Astrocyte (in vitro differentiated cells and primary cell): ENCODE results near the gene PSMD9. TPM values are rescaled to one million over a fixed set of nuclear protein-coding genes. Genes with fewer than 3 reads are reported as not detected.

ENCODE experiments used
- DNase-seq: peaks from one replicate; pipeline ENCODE4 v3.0.0-alpha.2; 2010; ENCODE audit warnings: low read depth
- FAIRE-seq: peaks from 2 replicates; lab custom pipeline; 2011; peaks lifted over from hg19 to GRCh38; lab: Jason Lieb, UNC
- H2AFZ ChIP-seq: 2 replicates; pipeline ENCODE4 v1.6.0; 2012; ENCODE audit warnings: low read depth, low read length, inconsistent platforms
- H3K27ac ChIP-seq: 2 replicates; pipeline ENCODE4 v1.5.1; 2011; ENCODE audit warnings: low read depth, low read length, inconsistent platforms
- H3K27me3 ChIP-seq: 2 replicates; pipeline ENCODE4 v1.6.0; 2011; ENCODE audit warnings: low read length, inconsistent platforms; ENCODE audit not compliant: insufficient read depth
- H3K36me3 ChIP-seq: 2 replicates; pipeline ENCODE4 v1.5.1; 2011; ENCODE audit warnings: low read length, inconsistent platforms; ENCODE audit not compliant: insufficient read depth
- H3K4me1 ChIP-seq: 2 replicates; pipeline ENCODE4 v1.5.1; 2011; ENCODE audit warnings: low read length, inconsistent platforms; ENCODE audit not compliant: insufficient read depth
- H3K4me2 ChIP-seq: 2 replicates; pipeline ENCODE4 v1.6.0; 2012; ENCODE audit warnings: low read length, inconsistent platforms
- H3K4me3 ChIP-seq: 2 replicates; pipeline ENCODE4 v1.5.1; 2011; ENCODE audit warnings: low read depth, mild to moderate bottlenecking, low read length, inconsistent platforms; ENCODE audit not compliant: insufficient read depth
- H3K79me2 ChIP-seq: 2 replicates; pipeline ENCODE4 v1.6.0; 2012; ENCODE audit warnings: mild to moderate bottlenecking, low read length, inconsistent platforms; ENCODE audit not compliant: insufficient read depth
- H3K9ac ChIP-seq: 2 replicates; pipeline ENCODE4 v1.6.0; 2012; ENCODE audit warnings: mild to moderate bottlenecking, low read length, inconsistent platforms
- H3K9me3 ChIP-seq: 2 replicates; pipeline ENCODE4 v1.5.1; 2012; ENCODE audit warnings: low read depth, mild to moderate bottlenecking, low read length, inconsistent platforms; ENCODE audit not compliant: insufficient read depth
- H4K20me1 ChIP-seq: 2 replicates; pipeline ENCODE4 v1.6.0; 2012; ENCODE audit warnings: low read length, inconsistent platforms; ENCODE audit not compliant: insufficient read depth
- H3K27ac Mint-ChIP-seq: one replicate; pipeline ENCODE4 v1.8.0; 2021; ENCODE audit warnings: mild to moderate bottlenecking, mixed read lengths; ENCODE audit not compliant: unreplicated experiment
- H3K27me3 Mint-ChIP-seq: one replicate; pipeline ENCODE4 v1.8.0; 2021; ENCODE audit warnings: low read depth, mixed read lengths; ENCODE audit not compliant: unreplicated experiment
- H3K36me3 Mint-ChIP-seq: one replicate; pipeline ENCODE4 v1.8.0; 2021; ENCODE audit warnings: low read depth, mixed read lengths; ENCODE audit not compliant: unreplicated experiment
- H3K4me1 Mint-ChIP-seq: one replicate; pipeline ENCODE4 v1.8.0; 2021; ENCODE audit warnings: low read depth, mixed read lengths; ENCODE audit not compliant: unreplicated experiment
- H3K4me3 Mint-ChIP-seq: one replicate; pipeline ENCODE4 v1.8.0; 2021; ENCODE audit warnings: mild to moderate bottlenecking, moderate library complexity, mixed read lengths; ENCODE audit not compliant: unreplicated experiment
- H3K9me3 Mint-ChIP-seq: one replicate; pipeline ENCODE4 v1.8.0; 2021; ENCODE audit warnings: mild to moderate bottlenecking, mixed read lengths; ENCODE audit not compliant: unreplicated experiment
- CTCF ChIP-seq: IDR thresholded peaks from 2 replicates; pipeline ENCODE4 v1.5.1; 2011; ENCODE audit warnings: low read depth, mild to moderate bottlenecking, inconsistent platforms, low read length, moderate library complexity; ENCODE audit not compliant: insufficient read depth
- EZH2 ChIP-seq: IDR thresholded peaks from 2 replicates; pipeline ENCODE4 v1.6.1; 2012; ENCODE audit warnings: mild to moderate bottlenecking, low read length, inconsistent platforms; ENCODE audit not compliant: insufficient read depth
- total RNA-seq: library from RNA; stranded (reverse); gene quantifications from 2 replicates; pipeline ENCODE4 v1.2.1, GENCODE V29; 2021

Gene PSMD9
- total RNA-seq, 1 donor from 2014 or later: 63.4 TPM

- TF ChIP-seq EZH2 (no peak), CTCF (no peak)
- Mint-ChIP-seq H3K9me3 (no peaks in the 10 kb centered on the region), H3K27me3 (no peaks in the 10 kb centered on the region), H3K4me1 (no peaks in the 10 kb centered on the region), H3K36me3 (peaks cover 22% of the 10 kb centered on the region), H3K27ac (no peak overlapping the region), H3K4me3 (no peak overlapping the region)
- H3K4me3 ChIP-seq: no peak overlapping the region
- H2AFZ ChIP-seq: no peak overlapping the region
- no peaks in the 10 kb centered on the region for H3K9me3 ChIP-seq
- H3K4me2 ChIP-seq: no peak overlapping the region
- H3K36me3 ChIP-seq: peaks cover 32% of the 10 kb centered on the region
- no peaks in the 10 kb centered on the region for H3K27me3 ChIP-seq
- H3K27ac ChIP-seq: no peak overlapping the region
- H4K20me1 ChIP-seq: peaks cover 12% of the 10 kb centered on the region
- peaks cover 9% of the 10 kb centered on the region for H3K79me2 ChIP-seq
- DNase-seq (no peak), FAIRE-seq (no peak)
- H3K4me1 ChIP-seq: no peaks in the 10 kb centered on the region
- no peak overlapping the region for H3K9ac ChIP-seq
Observed at GRCh38 chr12:121908702-121909101, 20.1 kb downstream of the PSMD9 start.

- Mint-ChIP-seq H3K36me3 (peaks cover 22% of the 10 kb centered on the region), H3K4me3 (no peak overlapping the region), H3K4me1 (peaks cover 10% of the 10 kb centered on the region), H3K27ac (no peak overlapping the region), H3K27me3 (no peaks in the 10 kb centered on the region), H3K9me3 (no peaks in the 10 kb centered on the region)
- DNase-seq (no peak), FAIRE-seq (no peak)
- peaks cover 9% of the 10 kb centered on the region for H3K79me2 ChIP-seq
- no peak for TF ChIP-seq EZH2
- no peak for TF ChIP-seq CTCF
- H3K27me3 ChIP-seq: no peaks in the 10 kb centered on the region
- H2AFZ ChIP-seq: no peak overlapping the region
- H3K27ac ChIP-seq: no peak overlapping the region
- no peak overlapping the region for H3K9ac ChIP-seq
- H3K4me1 ChIP-seq: no peaks in the 10 kb centered on the region
- no peaks in the 10 kb centered on the region for H3K9me3 ChIP-seq
- H4K20me1 ChIP-seq: peaks cover 12% of the 10 kb centered on the region
- peaks cover 33% of the 10 kb centered on the region for H3K36me3 ChIP-seq
- no peak overlapping the region for H3K4me2 ChIP-seq
- H3K4me3 ChIP-seq: no peak overlapping the region
Observed at GRCh38 chr12:121911824-121912585, 23.4 kb downstream of the PSMD9 start.

- Histone ChIP-seq H2AFZ (no peak overlapping the region), H3K79me2 (peaks cover 3% of the 10 kb centered on the region), H3K36me3 (peaks cover 21% of the 10 kb centered on the region), H3K9me3 (no peaks in the 10 kb centered on the region), H3K4me3 (no peak overlapping the region), H3K27ac (no peak overlapping the region), H3K9ac (no peak overlapping the region), H3K4me2 (no peak overlapping the region), H3K27me3 (no peaks in the 10 kb centered on the region), H3K4me1 (peaks cover 13% of the 10 kb centered on the region), H4K20me1 (peaks cover 4% of the 10 kb centered on the region)
- TF ChIP-seq EZH2 (no peak), CTCF (no peak)
- no peak overlapping the region for H3K4me3 Mint-ChIP-seq
- no peak overlapping the region for H3K27ac Mint-ChIP-seq
- FAIRE-seq: no peak
- peaks cover 10% of the 10 kb centered on the region for H3K4me1 Mint-ChIP-seq
- peaks cover 8% of the 10 kb centered on the region for H3K36me3 Mint-ChIP-seq
- H3K9me3 Mint-ChIP-seq: no peaks in the 10 kb centered on the region
- H3K27me3 Mint-ChIP-seq: no peaks in the 10 kb centered on the region
- DNase-seq: no peak
Observed at GRCh38 chr12:121915841-121916321, 27.3 kb downstream of the PSMD9 start.
